HCT116 (cell line): ENCODE results near the gene NKAP. TPM values are rescaled to one million over a fixed set of nuclear protein-coding genes. Genes with fewer than 3 reads are reported as not detected.

Experiments
- ATAC-seq: fragments of 200-7000 bp; cut with Tn5 transposase; 2 replicates; pipeline ENCODE4 v1.9.1; 2020; ENCODE audit warnings: mild to moderate bottlenecking, moderate library complexity
- BruUV-seq: library from RNA; stranded (reverse); fragments of 400-500 nt; replicated peaks from 2 replicates; lab custom pipeline; 2021; lab: Mats Ljungman, UMichigan
- CTCF ChIA-PET: fragments of 300-600 bp; sonication (Branson Sonifier 250); formaldehyde crosslinking; loops from one replicate; lab custom pipeline; 2021; ENCODE audit warnings: antibody characterized with exemption; lab: Charles Lee
- POLR2A ChIA-PET: fragments of 300-600, 350-600 bp; sonication (Branson Sonifier 250); formaldehyde crosslinking; loops from one replicate; lab custom pipeline; 2021; ENCODE audit warnings: antibody characterized with exemption; lab: Charles Lee
- RAD21 ChIA-PET, 2 experiments: fragments of 300-600 bp; sonication (Branson Sonifier 250); formaldehyde crosslinking; loops; one replicate each; lab custom pipeline; 2023; ENCODE audit warnings: low total read pairs in 2 of 2; ENCODE audit not compliant: uncharacterized antibody in 2 of 2, unreplicated experiment in 2 of 2, low non-redundant PET in 1 of 2; lab: Charles Lee
- DNase-seq: peaks from one replicate; pipeline ENCODE4 v3.0.0-alpha.2; 2010; ENCODE audit warnings: low read depth, low spot score
- H2AFZ ChIP-seq: fragments of 200-600 bp; shearing (Covaris generic), sonication (generic); 2 replicates; pipeline ENCODE4 v1.6.1; 2017; ENCODE audit warnings: low read depth, mixed run types, mixed read lengths, antibody characterized with exemption, low read length; ENCODE audit not compliant: poor library complexity, severe bottlenecking
- H3K27ac ChIP-seq: 2 replicates; pipeline ENCODE4 v1.5.1; 2012; ENCODE audit warnings: low read depth, low read length
- H3K27me3 ChIP-seq: fragments of 200-600 bp; sonication (generic); 2 replicates; pipeline ENCODE4 v1.6.1; 2016; ENCODE audit warnings: mixed run types, low read length, mixed read lengths; ENCODE audit not compliant: insufficient read depth
- H3K36me3 ChIP-seq, 2 experiments: fragments of 200-500 bp in 1 of 2; fragments of 200-600 bp in 1 of 2; sonication (Bioruptor generic) in 1 of 2; sonication (generic) in 1 of 2; 2 replicates each; pipeline versions ENCODE4 v1.5.1 to v1.6.1; 2014 to 2016; ENCODE audit warnings: low read length in 2 of 2, inconsistent platforms in 1 of 2, mixed read lengths in 1 of 2, mixed run types in 1 of 2; ENCODE audit not compliant: insufficient read depth in 2 of 2, control insufficient read depth in 1 of 2
- H3K4me1 ChIP-seq, 2 experiments: fragments of 200-600 bp in 1 of 2; sonication (generic) in 1 of 2; 2 replicates each; pipeline versions ENCODE4 v1.5.1 to v1.6.1; 2012 to 2017; ENCODE audit warnings: low read length in 2 of 2, inconsistent platforms in 1 of 2, mild to moderate bottlenecking in 1 of 2, mixed read lengths in 1 of 2, mixed run types in 1 of 2, moderate library complexity in 1 of 2; ENCODE audit not compliant: insufficient read depth in 2 of 2, control insufficient read depth in 1 of 2
- H3K4me2 ChIP-seq: fragments of 200-600 bp; sonication (generic); 2 replicates; pipeline ENCODE4 v1.6.1; 2017; ENCODE audit warnings: mixed run types, low read length, mixed read lengths
- H3K4me3 ChIP-seq, 2 experiments: fragments of 200-600 bp in 1 of 2; sonication (generic) in 1 of 2; replicated peaks in 1 of 2; 2 replicates each; pipeline ENCODE4 v1.5.1; 2011 to 2016; ENCODE audit warnings: low read length in 2 of 2, control low read depth in 1 of 2, low read depth in 1 of 2, mild to moderate bottlenecking in 1 of 2, mixed read lengths in 1 of 2, mixed run types in 1 of 2
- H3K79me2 ChIP-seq: fragments of 200-600 bp; sonication (generic); 2 replicates; pipeline ENCODE4 v1.6.1; 2017; ENCODE audit warnings: mild to moderate bottlenecking, mixed run types, low read length, moderate library complexity, mixed read lengths; ENCODE audit not compliant: insufficient read depth
- H3K9ac ChIP-seq: fragments of 200-600 bp; sonication (generic); 2 replicates; pipeline ENCODE4 v1.6.1; 2016; ENCODE audit warnings: low read length, mixed read lengths
- H3K9me2 ChIP-seq: fragments of 200-600 bp; sonication (generic), shearing (Covaris generic); 2 replicates; pipeline ENCODE4 v1.6.1; 2017; ENCODE audit warnings: mixed run types, mild to moderate bottlenecking, moderate library complexity; ENCODE audit not compliant: insufficient read depth
- H3K9me3 ChIP-seq, 2 experiments: fragments of 200-500 bp in 1 of 2; fragments of 200-600 bp in 1 of 2; sonication (Bioruptor generic) in 1 of 2; sonication (generic) in 1 of 2; 2 replicates each; pipeline ENCODE4 v1.6.1; 2014 to 2017; ENCODE audit warnings: low read length in 2 of 2, mixed read lengths in 2 of 2, inconsistent platforms in 1 of 2, low read depth in 1 of 2, mild to moderate bottlenecking in 1 of 2, mixed run types in 1 of 2, moderate library complexity in 1 of 2; ENCODE audit not compliant: control insufficient read depth in 1 of 2, insufficient read depth in 1 of 2
- H4K20me1 ChIP-seq: fragments of 200-600 bp; sonication (generic), shearing (Covaris generic); 2 replicates; pipeline ENCODE4 v1.6.1; 2017; ENCODE audit warnings: mixed run types, mild to moderate bottlenecking, moderate library complexity; ENCODE audit not compliant: insufficient read depth
- CEBPB ChIP-seq: IDR thresholded peaks from 2 replicates; pipeline ENCODE4 v1.6.1; 2012; ENCODE audit warnings: low read depth
- CTCF ChIP-seq, 3 experiments: fragments of 200-600 bp in 1 of 3; sonication (generic) in 1 of 3; IDR thresholded peaks in 2 of 3; conservative IDR thresholded peaks in 1 of 3; 2 replicates each; pipeline ENCODE4 v1.5.1; 2012 to 2017; ENCODE audit warnings: low read depth in 2 of 3, low read length in 2 of 3, antibody characterized with exemption in 1 of 3, borderline replicate concordance in 1 of 3, control low read depth in 1 of 3, mild to moderate bottlenecking in 1 of 3, mixed read lengths in 1 of 3, mixed run types in 1 of 3, moderate library complexity in 1 of 3; ENCODE audit not compliant: insufficient read depth in 1 of 3
- EGR1 ChIP-seq: IDR thresholded peaks from 2 replicates; pipeline ENCODE4 v1.6.1; 2012; ENCODE audit warnings: low read depth
- EZH2 ChIP-seq: fragments of 200-600 bp; sonication (generic); IDR thresholded peaks from 2 replicates; pipeline ENCODE4 v1.6.1; 2017; ENCODE audit warnings: antibody characterized with exemption, mixed run types
- FOSL1 ChIP-seq: IDR thresholded peaks from 2 replicates; pipeline ENCODE4 v1.6.1; 2012; ENCODE audit warnings: low read depth
- JUND ChIP-seq: IDR thresholded peaks from 2 replicates; pipeline ENCODE4 v1.6.1; 2012
- POLR2A ChIP-seq: IDR thresholded peaks from 2 replicates; pipeline ENCODE4 v1.7.0; 2011; ENCODE audit warnings: borderline replicate concordance; ENCODE audit not compliant: insufficient read depth, insufficient read length; ENCODE audit errors: extremely low read depth
- POLR2AphosphoS5 ChIP-seq: IDR thresholded peaks from 2 replicates; pipeline ENCODE4 v1.6.1; 2011; ENCODE audit warnings: mild to moderate bottlenecking, low read depth, low read length, moderate library complexity
- SP1 ChIP-seq: IDR thresholded peaks from 2 replicates; pipeline ENCODE4 v1.6.1; 2012; ENCODE audit warnings: low read depth
- SRF ChIP-seq: IDR thresholded peaks from 2 replicates; pipeline ENCODE4 v1.6.1; 2012; ENCODE audit warnings: low read depth
- TCF7L2 ChIP-seq: IDR thresholded peaks from 2 replicates; pipeline ENCODE4 v1.7.0; 2011; ENCODE audit warnings: borderline replicate concordance, inconsistent platforms; ENCODE audit not compliant: insufficient read depth, insufficient read length; ENCODE audit errors: extremely low read depth
- YY1 ChIP-seq: IDR thresholded peaks from 2 replicates; pipeline ENCODE4 v1.6.1; 2011; ENCODE audit warnings: low read length, low read depth, moderate library complexity, mild to moderate bottlenecking; ENCODE audit not compliant: insufficient replicate concordance; ENCODE audit errors: extremely low read depth
- ZFX ChIP-seq: fragments of 450-650 bp; IDR thresholded peaks from 2 replicates; pipeline ENCODE4 v1.6.1; 2017
- intact Hi-C: fragments of 100-400 bp; cut with micrococcal nuclease; formaldehyde crosslinking; loops from 2 replicates; pipeline ENCODE4 v1.10.0; 2022
- total RNA-seq: library from RNA; stranded (reverse); gene quantifications from one replicate; pipeline ENCODE4 v1.2.1, GENCODE V29; 2021; ENCODE audit not compliant: unreplicated experiment
- TF ChIP-seq, protein P1 (sequence below): IDR thresholded peaks from 2 replicates; pipeline ENCODE4 v1.6.1; 2011; ENCODE audit warnings: mild to moderate bottlenecking, low read length, moderate library complexity; ENCODE audit not compliant: insufficient replicate concordance; ENCODE audit errors: extremely low read depth
- TF ChIP-seq, protein P2 (sequence below): IDR thresholded peaks from 2 replicates; pipeline ENCODE4 v1.6.1; 2012
- TF ChIP-seq, protein P3 (sequence below): IDR thresholded peaks from 2 replicates; pipeline ENCODE4 v1.6.1; 2012; ENCODE audit warnings: low read depth

The NKAP gene
- total RNA-seq, 1 experiment from 2014 or later: 9.3 TPM

GRCh38 chrX:119991005-119991787 is 47.6 kb upstream of the NKAP start (continued):
- no peak for TF ChIP-seq TCF7L2
- no peak for TF ChIP-seq SRF
- no peak for TF ChIP-seq EZH2
- TF ChIP-seq SP1: no peak
- TF ChIP-seq, protein P1, sequence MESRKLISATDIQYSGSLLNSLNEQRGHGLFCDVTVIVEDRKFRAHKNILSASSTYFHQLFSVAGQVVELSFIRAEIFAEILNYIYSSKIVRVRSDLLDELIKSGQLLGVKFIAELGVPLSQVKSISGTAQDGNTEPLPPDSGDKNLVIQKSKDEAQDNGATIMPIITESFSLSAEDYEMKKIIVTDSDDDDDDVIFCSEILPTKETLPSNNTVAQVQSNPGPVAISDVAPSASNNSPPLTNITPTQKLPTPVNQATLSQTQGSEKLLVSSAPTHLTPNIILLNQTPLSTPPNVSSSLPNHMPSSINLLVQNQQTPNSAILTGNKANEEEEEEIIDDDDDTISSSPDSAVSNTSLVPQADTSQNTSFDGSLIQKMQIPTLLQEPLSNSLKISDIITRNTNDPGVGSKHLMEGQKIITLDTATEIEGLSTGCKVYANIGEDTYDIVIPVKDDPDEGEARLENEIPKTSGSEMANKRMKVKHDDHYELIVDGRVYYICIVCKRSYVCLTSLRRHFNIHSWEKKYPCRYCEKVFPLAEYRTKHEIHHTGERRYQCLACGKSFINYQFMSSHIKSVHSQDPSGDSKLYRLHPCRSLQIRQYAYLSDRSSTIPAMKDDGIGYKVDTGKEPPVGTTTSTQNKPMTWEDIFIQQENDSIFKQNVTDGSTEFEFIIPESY: no peak
- TF ChIP-seq YY1: no peak
- TF ChIP-seq CEBPB: no peak
- TF ChIP-seq ZFX: no peak
- TF ChIP-seq POLR2A: no peak

DNA sequence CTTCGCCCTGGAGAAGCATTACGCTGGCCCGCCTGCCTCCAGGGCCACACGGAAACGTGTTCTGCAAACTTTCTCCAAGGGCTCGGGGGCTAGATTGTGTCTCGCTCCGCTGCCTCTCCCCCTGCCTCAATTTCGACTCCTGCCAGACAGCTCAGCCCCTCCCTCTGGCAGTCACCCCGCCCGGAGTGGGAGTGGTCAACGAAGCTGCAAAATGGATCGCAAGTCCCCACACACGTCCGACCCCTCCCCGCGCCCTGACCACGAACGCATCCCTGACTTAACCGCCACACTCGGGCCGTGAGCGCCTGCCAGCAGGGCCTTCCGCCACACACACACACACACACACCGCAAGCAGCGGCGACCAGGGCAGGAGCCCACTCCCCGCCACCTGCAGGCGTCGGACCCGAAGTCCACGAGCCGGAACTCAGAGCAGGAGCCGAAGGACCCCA is 47.0 kb upstream of the NKAP start:
- DNase-seq (no peak), ATAC-seq (no peak)
- Histone ChIP-seq H4K20me1 (no peaks in the 10 kb centered on the region), H3K9me3 (no peaks in the 10 kb centered on the region), H3K4me1 (no peaks in the 10 kb centered on the region), H2AFZ (no peak overlapping the region), H3K9me2 (no peaks in the 10 kb centered on the region), H3K79me2 (no peaks in the 10 kb centered on the region), H3K27me3 (no peaks in the 10 kb centered on the region), H3K9ac (no peak overlapping the region), H3K27ac (no peak overlapping the region), H3K4me2 (no peak overlapping the region), H3K4me3 (no peak overlapping the region), H3K36me3 (no peaks in the 10 kb centered on the region)
- ChIA-PET POLR2A (no interaction called here), CTCF (no interaction called here), RAD21 (no interaction called here)
- BruUV-seq: no TSS peak
- intact Hi-C loops: no loop called here
- TF ChIP-seq, protein P2, sequence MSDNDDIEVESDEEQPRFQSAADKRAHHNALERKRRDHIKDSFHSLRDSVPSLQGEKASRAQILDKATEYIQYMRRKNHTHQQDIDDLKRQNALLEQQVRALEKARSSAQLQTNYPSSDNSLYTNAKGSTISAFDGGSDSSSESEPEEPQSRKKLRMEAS: no peak
- no peak for TF ChIP-seq POLR2AphosphoS5
- no peak for TF ChIP-seq TCF7L2
- TF ChIP-seq, protein P3, sequence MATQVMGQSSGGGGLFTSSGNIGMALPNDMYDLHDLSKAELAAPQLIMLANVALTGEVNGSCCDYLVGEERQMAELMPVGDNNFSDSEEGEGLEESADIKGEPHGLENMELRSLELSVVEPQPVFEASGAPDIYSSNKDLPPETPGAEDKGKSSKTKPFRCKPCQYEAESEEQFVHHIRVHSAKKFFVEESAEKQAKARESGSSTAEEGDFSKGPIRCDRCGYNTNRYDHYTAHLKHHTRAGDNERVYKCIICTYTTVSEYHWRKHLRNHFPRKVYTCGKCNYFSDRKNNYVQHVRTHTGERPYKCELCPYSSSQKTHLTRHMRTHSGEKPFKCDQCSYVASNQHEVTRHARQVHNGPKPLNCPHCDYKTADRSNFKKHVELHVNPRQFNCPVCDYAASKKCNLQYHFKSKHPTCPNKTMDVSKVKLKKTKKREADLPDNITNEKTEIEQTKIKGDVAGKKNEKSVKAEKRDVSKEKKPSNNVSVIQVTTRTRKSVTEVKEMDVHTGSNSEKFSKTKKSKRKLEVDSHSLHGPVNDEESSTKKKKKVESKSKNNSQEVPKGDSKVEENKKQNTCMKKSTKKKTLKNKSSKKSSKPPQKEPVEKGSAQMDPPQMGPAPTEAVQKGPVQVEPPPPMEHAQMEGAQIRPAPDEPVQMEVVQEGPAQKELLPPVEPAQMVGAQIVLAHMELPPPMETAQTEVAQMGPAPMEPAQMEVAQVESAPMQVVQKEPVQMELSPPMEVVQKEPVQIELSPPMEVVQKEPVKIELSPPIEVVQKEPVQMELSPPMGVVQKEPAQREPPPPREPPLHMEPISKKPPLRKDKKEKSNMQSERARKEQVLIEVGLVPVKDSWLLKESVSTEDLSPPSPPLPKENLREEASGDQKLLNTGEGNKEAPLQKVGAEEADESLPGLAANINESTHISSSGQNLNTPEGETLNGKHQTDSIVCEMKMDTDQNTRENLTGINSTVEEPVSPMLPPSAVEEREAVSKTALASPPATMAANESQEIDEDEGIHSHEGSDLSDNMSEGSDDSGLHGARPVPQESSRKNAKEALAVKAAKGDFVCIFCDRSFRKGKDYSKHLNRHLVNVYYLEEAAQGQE: no peak
- TF ChIP-seq CTCF (IDR thresholded peaks at IDR 0.05 in 2 of 3, conservative IDR thresholded peaks at IDR 0.05 in 1 of 3; ENCODE audit: borderline replicate concordance in 1 of 3, insufficient read depth in 1 of 3, low read depth in 2 of 3, low read length in 2 of 3): no peak
- TF ChIP-seq CEBPB: no peak
- no peak for TF ChIP-seq FOSL1
- TF ChIP-seq YY1: no peak
- TF ChIP-seq POLR2A: no peak
- TF ChIP-seq JUND: no peak
- no peak for TF ChIP-seq EZH2
- no peak for TF ChIP-seq EGR1
